K562 (cell line): ENCODE results near the gene KHNYN. TPM values are rescaled to one million over a fixed set of nuclear protein-coding genes. Genes with fewer than 3 reads are reported as not detected.

ENCODE experiments used
- ARID1B ChIP-seq: fragments of 450-650 bp; IDR thresholded peaks from 2 replicates; pipeline ENCODE4 v1.6.1; 2016; ENCODE audit warnings: antibody characterized with exemption, mild to moderate bottlenecking, inconsistent platforms
- DPF2 ChIP-seq: fragments of 450-650 bp; IDR thresholded peaks from 2 replicates; pipeline ENCODE4 v1.6.1; 2016
- ELK3 ChIP-seq: fragments of 450-650 bp; formaldehyde crosslinking; IDR thresholded peaks from 2 replicates; pipeline ENCODE4 v1.4.0; 2020; ENCODE audit warnings: mild to moderate bottlenecking
- EP300 ChIP-seq: IDR thresholded peaks from 2 replicates; pipeline ENCODE4 v1.6.1; 2012; ENCODE audit warnings: low read length, improper control_type of control experiment
- JUNB ChIP-seq: fragments of 450-650 bp; formaldehyde crosslinking; conservative IDR thresholded peaks from 2 replicates; pipeline ENCODE4 v1.4.0; 2020; ENCODE audit warnings: mild to moderate bottlenecking
- KHSRP ChIP-seq: fragments of 450-650 bp; IDR thresholded peaks from 2 replicates; pipeline ENCODE4 v1.6.1; 2017
- NCOA2 ChIP-seq, 2 experiments: fragments of 450-650 bp; IDR thresholded peaks; 2 replicates each; pipeline ENCODE4 v1.6.1; 2018; ENCODE audit warnings: mild to moderate bottlenecking in 2 of 2, moderate library complexity in 1 of 2; ENCODE audit not compliant: partially characterized antibody in 2 of 2
- NFIC ChIP-seq: fragments of 450-650 bp; IDR thresholded peaks from 2 replicates; pipeline ENCODE4 v1.6.1; 2017; ENCODE audit warnings: mild to moderate bottlenecking, inconsistent platforms
- POLR2H ChIP-seq: IDR thresholded peaks from 2 replicates; pipeline ENCODE4 v1.6.1; 2016; ENCODE audit warnings: missing genetic modification characterization, low read depth, mild to moderate bottlenecking, control low read depth, missing compliant biosample characterization, moderate library complexity
- SMAD1 ChIP-seq: fragments of 150-350 bp; IDR thresholded peaks from 2 replicates; pipeline ENCODE4 v1.6.1; 2014; ENCODE audit warnings: low read length, low read depth; ENCODE audit not compliant: partially characterized antibody
- SOX6 ChIP-seq: fragments of 450-650 bp; IDR thresholded peaks from 2 replicates; pipeline ENCODE4 v1.6.1; 2014; ENCODE audit warnings: mild to moderate bottlenecking
- STAT5A ChIP-seq: IDR thresholded peaks from 2 replicates; pipeline ENCODE4 v1.6.1; 2012; ENCODE audit warnings: low read length, inconsistent platforms, borderline replicate concordance
- TAL1 ChIP-seq: fragments of 450-650 bp; IDR thresholded peaks from 2 replicates; pipeline ENCODE4 v1.6.1; 2016; ENCODE audit warnings: mild to moderate bottlenecking
- TCF3 ChIP-seq: sonication (generic); formaldehyde crosslinking; IDR thresholded peaks from 2 replicates; pipeline ENCODE4 v1.4.0; 2020; ENCODE audit warnings: mild to moderate bottlenecking, missing genetic modification reagents
- TSHZ1 ChIP-seq: fragments of 250-450 bp; sonication (Bioruptor Pico); IDR thresholded peaks from 2 replicates; pipeline ENCODE4 v1.4.0; 2020; ENCODE audit warnings: mild to moderate bottlenecking, moderate library complexity
- ZNF212 ChIP-seq: fragments of 450-650 bp; formaldehyde crosslinking; IDR thresholded peaks from 2 replicates; pipeline ENCODE4 v1.4.0; 2020; ENCODE audit warnings: mild to moderate bottlenecking
- ZNF76 ChIP-seq: fragments of 250-450 bp; sonication (Bioruptor Pico); IDR thresholded peaks from 2 replicates; pipeline ENCODE4 v1.4.0; 2020; ENCODE audit warnings: mild to moderate bottlenecking, moderate library complexity, borderline replicate concordance
- ZNF778 ChIP-seq: fragments of 450-650 bp; formaldehyde crosslinking; IDR thresholded peaks from 2 replicates; pipeline ENCODE4 v1.4.0; 2020; ENCODE audit warnings: mild to moderate bottlenecking, moderate library complexity
- polyA plus RNA-seq, 8 experiments: library from polyadenylated mRNA; depleted of rRNA in 4 of 8; stranded (reverse) in 5 of 8; unstranded in 3 of 8; fragments of >200 nt; fragmentation: Nextera tagmentation in 2 of 8; fragmentation: Illumina TruSeq in 1 of 8; extraction: Ambion mirVana in 2 of 8; extraction: Trizol in 1 of 8; gene quantifications; 2 replicates each; pipeline versions ENCODE4 v1.2.1 to v1.2.3, GENCODE V29; 2011 to 2014; ENCODE audit warnings: inconsistent platforms in 1 of 8, missing spikeins in 1 of 8
- total RNA-seq, 7 experiments: library from RNA; depleted of rRNA in 6 of 7; stranded (reverse); fragments of >200 nt in 6 of 7; fragmentation: Illumina TruSeq in 2 of 7; extraction: Trizol in 2 of 7; gene quantifications; 2 replicates each; pipeline versions ENCODE4 v1.2.1 to v1.2.3, GENCODE V29; 2011 to 2021; ENCODE audit warnings: low replicate concordance in 1 of 7
- TF ChIP-seq, protein P1 (sequence below): fragments of 200-800 bp; sonication (Bioruptor generic); IDR thresholded peaks from 2 replicates; pipeline ENCODE4 v1.6.1; 2017; ENCODE audit warnings: missing genetic modification characterization, missing compliant biosample characterization
- TF ChIP-seq, protein P2 (sequence below): sonication (generic); formaldehyde crosslinking; IDR thresholded peaks from 2 replicates; pipeline ENCODE4 v1.8.0; 2022; ENCODE audit warnings: mild to moderate bottlenecking, missing genetic modification reagents

The KHNYN gene
- total and polyA plus RNA-seq, 9 of the 15 experiments (the other 6 are each of a cell fraction or from before 2014, with no cell fraction given) = 0.76 to 26.0 (median 14.1) TPM

DNA sequence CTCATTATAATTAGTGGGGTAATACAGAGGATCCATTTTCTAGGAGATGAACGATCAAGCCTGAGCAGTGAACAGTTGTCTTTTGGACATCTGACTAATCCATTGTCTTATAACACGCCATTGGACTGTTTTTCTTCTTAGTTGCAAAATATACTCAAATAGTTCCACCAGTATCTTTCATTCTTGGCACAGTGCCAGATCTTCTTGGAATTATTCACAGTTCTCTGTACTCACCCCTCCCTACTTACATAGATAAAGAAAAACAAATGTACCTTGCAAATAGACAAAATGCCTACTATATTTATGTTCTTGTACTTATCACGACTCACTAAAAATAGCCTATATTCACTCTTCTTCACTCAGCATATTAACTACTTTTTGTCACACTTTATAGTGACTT lies 4.0 kb upstream of the KHNYN start (continued):
- TF ChIP-seq SMAD1 = peak; percentile 100
- peak in 1 of 2 experiments; percentile 93 for TF ChIP-seq NCOA2 (IDR thresholded peaks at IDR 0.05; ENCODE audit: partially characterized antibody in 2 of 2)
- no peak for TF ChIP-seq ELK3 (CRISPR knock-in tag)
- TF ChIP-seq TAL1 = 0 out of 2 replicates have a peak, but pooled peaks have one; percentile 31
- TF ChIP-seq JUNB (CRISPR knock-in tag) = no peak
- no peak for TF ChIP-seq ZNF76
- TF ChIP-seq, protein P1, sequence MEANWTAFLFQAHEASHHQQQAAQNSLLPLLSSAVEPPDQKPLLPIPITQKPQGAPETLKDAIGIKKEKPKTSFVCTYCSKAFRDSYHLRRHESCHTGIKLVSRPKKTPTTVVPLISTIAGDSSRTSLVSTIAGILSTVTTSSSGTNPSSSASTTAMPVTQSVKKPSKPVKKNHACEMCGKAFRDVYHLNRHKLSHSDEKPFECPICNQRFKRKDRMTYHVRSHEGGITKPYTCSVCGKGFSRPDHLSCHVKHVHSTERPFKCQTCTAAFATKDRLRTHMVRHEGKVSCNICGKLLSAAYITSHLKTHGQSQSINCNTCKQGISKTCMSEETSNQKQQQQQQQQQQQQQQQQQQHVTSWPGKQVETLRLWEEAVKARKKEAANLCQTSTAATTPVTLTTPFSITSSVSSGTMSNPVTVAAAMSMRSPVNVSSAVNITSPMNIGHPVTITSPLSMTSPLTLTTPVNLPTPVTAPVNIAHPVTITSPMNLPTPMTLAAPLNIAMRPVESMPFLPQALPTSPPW (CRISPR knock-in tag) = peak; percentile 38; the same call in 1 of the 2 replicates
- TF ChIP-seq NFIC = peak; percentile 100
- TF ChIP-seq SOX6 = peak; percentile 70
- TF ChIP-seq KHSRP = no peak
- TF ChIP-seq ZNF212 = no peak
- TF ChIP-seq, protein P2, sequence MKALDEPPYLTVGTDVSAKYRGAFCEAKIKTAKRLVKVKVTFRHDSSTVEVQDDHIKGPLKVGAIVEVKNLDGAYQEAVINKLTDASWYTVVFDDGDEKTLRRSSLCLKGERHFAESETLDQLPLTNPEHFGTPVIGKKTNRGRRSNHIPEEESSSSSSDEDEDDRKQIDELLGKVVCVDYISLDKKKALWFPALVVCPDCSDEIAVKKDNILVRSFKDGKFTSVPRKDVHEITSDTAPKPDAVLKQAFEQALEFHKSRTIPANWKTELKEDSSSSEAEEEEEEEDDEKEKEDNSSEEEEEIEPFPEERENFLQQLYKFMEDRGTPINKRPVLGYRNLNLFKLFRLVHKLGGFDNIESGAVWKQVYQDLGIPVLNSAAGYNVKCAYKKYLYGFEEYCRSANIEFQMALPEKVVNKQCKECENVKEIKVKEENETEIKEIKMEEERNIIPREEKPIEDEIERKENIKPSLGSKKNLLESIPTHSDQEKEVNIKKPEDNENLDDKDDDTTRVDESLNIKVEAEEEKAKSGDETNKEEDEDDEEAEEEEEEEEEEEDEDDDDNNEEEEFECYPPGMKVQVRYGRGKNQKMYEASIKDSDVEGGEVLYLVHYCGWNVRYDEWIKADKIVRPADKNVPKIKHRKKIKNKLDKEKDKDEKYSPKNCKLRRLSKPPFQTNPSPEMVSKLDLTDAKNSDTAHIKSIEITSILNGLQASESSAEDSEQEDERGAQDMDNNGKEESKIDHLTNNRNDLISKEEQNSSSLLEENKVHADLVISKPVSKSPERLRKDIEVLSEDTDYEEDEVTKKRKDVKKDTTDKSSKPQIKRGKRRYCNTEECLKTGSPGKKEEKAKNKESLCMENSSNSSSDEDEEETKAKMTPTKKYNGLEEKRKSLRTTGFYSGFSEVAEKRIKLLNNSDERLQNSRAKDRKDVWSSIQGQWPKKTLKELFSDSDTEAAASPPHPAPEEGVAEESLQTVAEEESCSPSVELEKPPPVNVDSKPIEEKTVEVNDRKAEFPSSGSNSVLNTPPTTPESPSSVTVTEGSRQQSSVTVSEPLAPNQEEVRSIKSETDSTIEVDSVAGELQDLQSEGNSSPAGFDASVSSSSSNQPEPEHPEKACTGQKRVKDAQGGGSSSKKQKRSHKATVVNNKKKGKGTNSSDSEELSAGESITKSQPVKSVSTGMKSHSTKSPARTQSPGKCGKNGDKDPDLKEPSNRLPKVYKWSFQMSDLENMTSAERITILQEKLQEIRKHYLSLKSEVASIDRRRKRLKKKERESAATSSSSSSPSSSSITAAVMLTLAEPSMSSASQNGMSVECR = no peak
- 0 out of 2 replicates have a peak, but pooled peaks have one; percentile 16 for TF ChIP-seq POLR2H (tag)
- peak; percentile 59; the same call in 1 of the 2 replicates for TF ChIP-seq DPF2
- TF ChIP-seq EP300 = peak; percentile 45; the same call in 1 of the 2 replicates
- TF ChIP-seq ARID1B = peak; percentile 72
- TF ChIP-seq TSHZ1 (CRISPR knock-in tag) = no peak
- TF ChIP-seq STAT5A = peak; percentile 52
- TF ChIP-seq ZNF778 (CRISPR knock-in tag) = no peak
- peak; percentile 20; the same call in 1 of the 2 replicates for TF ChIP-seq TCF3
